ENCODE measurements around the gene ACADS.

ACADS gene, protein sequence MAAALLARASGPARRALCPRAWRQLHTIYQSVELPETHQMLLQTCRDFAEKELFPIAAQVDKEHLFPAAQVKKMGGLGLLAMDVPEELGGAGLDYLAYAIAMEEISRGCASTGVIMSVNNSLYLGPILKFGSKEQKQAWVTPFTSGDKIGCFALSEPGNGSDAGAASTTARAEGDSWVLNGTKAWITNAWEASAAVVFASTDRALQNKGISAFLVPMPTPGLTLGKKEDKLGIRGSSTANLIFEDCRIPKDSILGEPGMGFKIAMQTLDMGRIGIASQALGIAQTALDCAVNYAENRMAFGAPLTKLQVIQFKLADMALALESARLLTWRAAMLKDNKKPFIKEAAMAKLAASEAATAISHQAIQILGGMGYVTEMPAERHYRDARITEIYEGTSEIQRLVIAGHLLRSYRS

DNA sequence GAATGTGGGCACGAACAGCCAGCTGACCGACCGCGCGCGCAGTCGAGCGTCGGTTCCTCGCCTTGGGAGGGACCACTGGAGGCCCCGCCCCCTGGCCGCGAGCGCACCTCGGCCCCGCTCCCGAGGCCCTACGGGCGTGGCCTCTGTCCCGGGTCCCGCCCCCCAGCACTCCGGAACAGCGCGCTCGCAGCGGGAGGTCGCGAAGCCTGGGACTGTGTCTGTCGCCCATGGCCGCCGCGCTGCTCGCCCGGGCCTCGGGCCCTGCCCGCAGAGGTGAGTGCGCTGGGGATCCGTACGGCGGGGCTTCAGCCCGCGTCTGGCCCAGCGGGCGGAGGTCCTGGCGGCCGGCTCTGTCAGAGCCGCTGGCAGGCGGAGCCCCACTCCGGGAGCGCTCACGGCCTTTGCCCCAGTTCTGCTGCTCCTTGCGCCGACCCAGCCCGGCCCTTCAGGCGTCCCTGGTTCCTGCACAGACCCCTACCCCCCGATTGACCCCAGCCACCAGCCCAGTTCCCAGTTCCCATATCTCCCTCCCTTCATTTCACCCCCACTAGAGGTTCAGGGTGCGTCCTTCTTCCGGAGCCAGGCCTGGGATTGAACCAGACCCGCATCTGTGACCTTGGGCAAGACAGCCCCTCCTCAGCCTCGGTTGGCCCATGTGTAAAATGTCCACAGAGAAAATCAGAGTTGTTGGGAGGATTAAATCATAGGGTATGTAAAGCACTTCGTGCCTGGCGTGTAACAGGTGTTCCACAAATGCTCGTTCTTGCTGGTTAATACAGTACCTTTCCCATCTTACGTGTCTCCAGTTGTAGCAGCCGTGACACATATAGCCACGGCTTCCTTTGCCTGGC is at the start of gene ACADS:
Gene ACADS (plus strand): TSS at position 168 of the 851 bp plus-strand sequence. CDS start 60 bp downstream, at position 228.
- DNase-seq (ENCODE audit: low spot score), result peak; percentile 89

DNA sequence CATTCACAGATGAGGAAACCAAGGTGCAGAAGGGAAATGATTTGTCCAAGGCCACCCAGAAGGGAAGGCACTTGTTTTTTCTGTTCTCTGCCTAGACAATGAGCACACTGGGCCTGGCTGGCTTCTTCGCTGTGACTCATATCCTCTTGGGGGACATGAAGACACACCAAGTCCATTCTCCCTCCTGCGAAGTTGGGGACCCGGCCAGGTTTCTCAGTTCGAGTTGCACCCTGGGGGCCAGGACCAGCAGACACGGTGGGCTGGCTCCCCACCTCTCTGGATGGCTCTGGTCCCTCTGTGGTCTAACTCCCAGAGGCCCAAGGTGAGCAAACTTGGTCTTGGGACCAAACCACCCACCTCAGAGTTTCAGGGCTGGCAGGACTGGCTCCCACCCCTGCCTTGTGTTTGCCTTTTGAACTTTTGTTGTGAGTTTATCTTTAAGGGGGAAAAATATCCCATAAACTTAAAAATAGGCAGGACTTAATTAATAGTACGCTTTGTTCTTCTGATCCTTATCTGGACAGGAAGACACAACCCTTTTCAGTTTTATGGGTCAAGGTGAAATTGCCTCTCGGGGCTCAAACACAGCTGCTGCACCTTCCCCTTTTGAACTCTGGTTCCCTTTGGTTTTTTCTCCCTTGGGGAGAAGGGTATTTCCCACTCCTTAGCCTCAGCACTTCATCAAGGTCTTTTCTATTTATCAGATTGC is 47.7 kb upstream of the ACADS start:
- no peak for DNase-seq (ENCODE audit: low spot score)

DNA sequence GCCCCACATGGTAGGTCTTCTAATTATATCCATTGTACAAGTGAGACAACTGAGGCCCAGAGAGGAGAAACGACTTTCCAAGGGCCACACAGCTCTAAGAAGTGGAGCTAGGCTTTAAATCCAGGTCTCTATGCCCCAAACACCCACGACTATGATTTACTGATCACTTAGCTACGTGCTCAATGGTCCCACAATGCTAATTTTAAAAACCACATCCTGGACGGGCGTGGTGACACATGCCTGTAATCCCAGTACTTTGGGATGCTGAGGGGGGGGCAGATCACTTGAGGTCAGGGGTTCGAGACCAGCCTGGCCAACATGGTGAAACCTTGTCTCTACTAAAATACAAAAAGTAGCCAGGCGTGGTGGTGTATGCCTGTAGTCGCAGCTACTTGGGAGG is 47.1 kb upstream of the ACADS start:
- DNase-seq (ENCODE audit: low spot score), result no peak

DNA sequence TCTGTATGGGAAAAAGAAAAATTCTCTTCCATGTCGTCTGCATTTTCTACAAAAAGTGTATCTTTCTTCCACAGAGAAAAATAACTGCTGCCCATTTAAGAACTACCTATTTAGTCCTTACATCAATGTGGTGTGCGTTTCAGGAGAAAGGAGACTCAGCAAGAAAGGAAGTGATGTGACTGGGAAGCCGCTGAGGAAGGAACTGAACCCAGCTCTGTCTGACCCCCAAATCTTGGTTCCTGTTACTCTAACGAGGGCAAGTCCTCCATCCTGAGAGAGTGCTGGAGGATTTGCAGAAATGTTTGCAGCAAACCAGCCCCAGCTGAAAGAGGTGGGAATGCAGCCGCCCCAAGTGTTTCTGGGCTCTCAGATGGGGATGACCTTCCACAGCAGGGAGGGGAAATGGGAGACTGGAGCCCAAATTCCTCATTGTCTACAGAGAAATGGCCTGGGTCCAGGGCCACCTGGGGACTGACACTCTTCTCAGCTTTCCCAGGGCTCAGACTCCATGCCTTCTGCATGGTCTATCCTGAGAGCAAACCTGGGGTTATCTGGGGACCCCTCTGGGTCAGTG is 45.4 kb upstream of the ACADS start:
- DNase-seq (ENCODE audit: low spot score), result no peak

DNA sequence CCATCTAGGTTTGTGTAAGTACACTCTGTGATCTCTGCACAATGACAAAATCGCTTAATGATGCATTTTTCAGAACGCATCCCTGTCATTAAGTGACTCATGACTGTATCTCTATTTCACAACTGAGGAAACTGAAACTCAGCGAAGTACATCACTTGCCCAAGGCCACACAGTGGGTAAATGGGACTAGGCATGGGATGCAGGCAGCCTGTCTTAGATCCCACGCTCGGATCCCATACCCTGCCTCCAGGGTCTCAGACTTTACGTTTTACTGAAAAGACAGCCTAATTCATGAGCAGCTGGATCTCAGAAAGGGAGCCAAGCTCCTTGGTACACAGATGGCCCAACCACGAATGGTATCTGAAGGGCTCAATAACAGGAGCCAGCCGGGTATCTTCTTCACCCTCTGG is 41.1 kb upstream of the ACADS start:
- DNase-seq (ENCODE audit: low spot score), result no peak

DNA sequence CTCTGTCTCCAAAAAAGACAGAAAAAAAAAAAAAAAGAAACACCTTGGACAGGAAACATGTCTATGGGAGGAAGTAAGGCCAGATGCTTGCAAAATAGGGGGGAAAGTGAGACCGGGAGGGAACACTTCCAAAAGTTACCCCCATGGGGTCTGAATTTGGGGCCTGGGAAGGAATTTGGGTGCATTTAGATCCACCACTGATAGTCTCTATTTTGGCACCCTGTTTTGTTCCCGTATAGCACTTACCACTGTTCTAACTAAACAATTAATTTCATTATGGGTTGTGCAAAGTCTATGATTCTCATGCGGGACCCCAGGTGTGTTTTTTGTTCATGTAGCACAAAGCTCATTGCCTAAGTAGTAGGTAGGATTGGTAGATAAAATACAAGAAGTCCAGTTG is 40.1 kb upstream of the ACADS start:
- no peak for DNase-seq (ENCODE audit: low spot score)

DNA sequence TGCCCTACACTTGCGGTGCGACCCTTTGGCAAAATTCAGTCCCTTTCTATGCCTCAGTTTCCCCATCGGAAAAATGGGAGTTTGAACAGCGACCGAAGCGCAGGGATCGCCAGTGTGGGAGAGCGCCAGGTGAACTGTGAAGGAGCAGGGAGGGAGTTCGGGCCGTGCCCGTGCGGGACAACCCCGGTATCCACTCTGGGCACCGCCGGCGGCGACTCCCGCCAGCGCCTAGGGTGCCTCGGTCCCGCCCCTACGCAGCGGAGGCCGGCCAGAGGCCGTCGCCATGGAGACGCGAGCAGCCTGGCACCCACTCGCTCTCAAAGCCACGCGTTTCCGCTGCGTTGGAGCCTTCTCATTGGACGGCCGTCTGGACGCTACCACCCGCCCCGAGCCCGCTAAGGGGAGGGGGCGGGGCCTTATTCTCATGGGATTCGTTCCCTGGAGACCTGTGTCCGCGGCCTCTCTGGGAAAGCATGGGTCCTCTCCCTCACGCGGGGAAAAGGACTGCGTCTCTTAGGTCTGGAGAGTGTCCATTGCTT is 39.4 kb upstream of the ACADS start:
- DNase-seq (ENCODE audit: low spot score), result peak; percentile 81

DNA sequence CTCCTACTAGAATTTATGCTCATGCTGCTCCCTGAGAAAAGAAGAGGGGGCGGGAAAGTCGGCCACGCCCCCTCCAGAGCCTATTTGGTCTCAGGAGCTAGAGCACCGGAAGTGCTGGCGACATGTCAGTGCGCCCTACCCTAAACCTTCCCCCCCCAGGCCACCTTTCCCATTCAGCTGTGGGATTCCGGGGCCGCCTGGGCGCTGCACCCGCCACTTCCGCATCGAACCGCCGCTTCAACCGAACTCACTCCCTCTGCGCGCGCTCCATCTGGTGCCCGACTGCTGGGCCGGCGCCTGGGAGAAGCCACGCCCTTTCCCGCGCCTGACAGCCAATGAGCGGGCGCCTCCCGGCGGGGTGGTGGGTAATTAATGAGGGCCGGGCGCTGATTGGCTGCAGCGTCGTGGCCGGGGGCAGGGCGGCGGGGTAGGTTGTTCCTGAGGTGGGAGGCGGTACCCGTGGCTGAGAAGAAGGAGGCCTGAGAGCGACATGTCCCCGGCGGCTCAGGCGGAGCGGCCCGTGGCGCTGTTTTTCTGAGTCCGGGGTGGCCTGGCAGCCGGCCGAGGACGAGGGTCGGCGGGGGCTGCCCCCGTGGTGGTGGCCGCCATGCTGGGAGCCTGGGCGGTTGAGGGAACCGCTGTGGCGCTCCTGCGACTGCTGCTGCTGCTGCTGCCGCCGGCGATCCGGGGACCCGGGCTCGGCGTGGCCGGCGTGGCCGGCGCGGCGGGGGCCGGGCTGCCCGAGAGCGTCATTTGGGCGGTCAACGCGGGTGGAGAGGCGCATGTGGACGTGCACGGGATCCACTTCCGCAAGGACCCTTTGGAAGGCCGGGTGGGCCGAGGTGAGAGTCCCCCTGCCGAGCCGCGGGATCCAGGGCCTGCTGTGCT is 38.7 kb upstream of the ACADS start, which contains the start of gene MLEC:
Gene MLEC (plus strand): TSS at position 460 of the 888 bp plus-strand sequence. CDS start 148 bp downstream, at position 608.
- DNase-seq (ENCODE audit: low spot score), result peak; percentile 98

DNA sequence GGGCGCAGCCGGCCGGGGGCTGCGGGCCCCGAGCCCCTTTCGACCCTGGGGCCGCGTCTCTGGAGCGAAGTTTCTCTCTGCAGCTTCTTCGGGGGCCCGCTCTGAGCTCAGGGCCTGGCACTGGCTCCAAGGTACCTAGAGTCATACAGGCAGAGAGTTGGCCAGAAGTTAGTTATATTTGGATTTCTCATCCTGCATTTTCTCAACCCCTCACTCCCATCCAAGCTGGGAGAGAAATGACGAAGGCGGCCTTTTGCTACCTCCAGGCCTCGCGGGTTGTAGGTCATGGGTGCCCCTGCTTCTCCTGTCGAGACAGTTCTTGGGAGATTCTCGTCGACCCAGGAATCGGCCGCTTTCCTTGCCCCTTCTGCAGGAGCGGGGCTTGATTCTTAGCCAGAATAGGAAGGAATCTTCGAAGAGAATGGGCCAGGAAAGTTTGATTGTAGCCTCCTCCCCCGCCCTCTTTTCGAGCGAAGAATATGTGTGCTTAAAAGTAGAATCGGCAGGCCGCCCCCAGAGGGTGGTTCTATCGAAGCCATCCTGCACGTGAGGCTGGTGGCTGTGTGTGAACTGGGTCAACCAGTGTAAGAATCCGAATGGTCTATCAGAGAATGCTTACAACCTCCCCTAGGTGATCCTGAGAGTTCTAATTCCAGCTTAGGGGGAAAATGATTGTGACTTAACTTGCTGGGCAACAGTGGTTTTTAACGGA is 37.9 kb upstream of the ACADS start:
- no peak for DNase-seq (ENCODE audit: low spot score)

DNA sequence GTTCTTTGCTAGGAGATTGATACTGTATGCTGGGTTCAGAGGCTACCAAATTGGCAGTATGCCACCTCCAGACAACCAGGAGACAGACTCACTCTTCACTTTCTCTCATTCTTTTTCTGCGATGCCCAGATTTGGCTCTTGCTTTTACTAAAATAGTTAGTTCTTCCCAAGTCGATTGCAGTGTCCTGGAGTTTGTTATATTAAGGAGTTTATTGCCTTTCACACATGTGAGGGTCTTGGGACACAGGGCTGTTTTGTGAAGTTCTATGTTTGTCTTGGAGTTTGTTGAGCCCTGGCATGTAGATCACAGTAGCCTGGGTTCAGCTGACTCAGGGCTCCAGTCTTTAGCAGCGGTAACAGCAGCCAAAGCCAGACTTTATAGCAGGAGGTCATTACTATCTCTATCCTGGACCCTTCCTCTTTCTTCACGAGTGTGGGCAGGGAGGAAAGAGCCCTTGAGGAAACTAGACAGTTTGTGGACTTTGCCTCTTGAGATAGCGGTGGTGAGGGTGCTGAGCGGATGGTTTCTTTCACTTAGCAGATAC is 37.0 kb upstream of the ACADS start:
- DNase-seq (ENCODE audit: low spot score), result no peak

DNA sequence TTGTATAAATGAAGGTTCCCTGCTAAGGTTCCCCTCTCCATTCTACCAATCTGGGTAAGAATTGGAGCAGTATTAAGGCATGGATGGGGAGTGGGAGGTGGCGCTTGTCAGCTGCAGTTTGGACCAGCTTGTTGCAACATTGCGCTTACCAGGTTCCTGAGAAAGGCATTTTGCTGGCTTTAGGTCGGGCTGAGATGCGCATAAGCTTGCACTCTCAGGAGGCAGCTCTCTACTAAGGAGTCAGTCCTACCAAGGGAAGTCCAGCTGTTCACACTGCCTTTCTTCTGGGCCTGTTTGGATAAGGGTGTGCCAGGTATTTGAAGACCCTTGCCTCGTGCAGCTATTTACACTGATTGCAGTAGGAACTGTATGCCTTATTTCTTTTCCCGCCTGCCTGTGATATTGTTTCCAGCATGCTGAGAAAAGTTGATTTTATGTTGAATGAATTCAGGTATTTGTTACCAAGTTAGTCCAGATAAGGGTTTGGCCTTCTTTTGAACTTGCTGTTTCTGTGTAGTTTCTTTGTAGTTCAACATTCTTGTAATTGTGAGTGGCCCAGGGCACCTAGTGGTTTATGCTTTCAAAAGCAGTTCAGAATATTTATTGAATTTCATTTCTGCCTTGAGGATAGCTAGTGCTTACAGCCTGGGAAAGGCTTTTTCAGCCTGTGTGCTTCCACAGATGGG is 36.1 kb upstream of the ACADS start:
- no peak for DNase-seq (ENCODE audit: low spot score)

DNA sequence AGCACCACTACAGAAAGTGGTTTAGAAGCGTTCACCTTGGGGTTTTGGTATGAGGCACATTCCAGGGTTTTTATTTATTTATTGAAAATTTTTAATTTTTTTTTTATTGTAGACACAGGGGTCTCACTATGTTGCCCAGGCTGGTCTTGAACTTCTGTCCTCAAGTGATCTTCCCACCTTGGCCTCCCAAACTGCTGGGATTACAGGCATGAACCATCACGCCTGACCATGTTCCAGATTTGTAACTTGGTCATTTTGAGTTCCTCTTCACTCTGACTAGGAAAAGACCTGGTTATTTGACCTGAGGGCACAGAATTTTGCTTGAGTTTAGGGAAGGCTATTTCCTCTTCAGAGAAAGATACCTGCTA is 35.6 kb upstream of the ACADS start:
- no peak for DNase-seq (ENCODE audit: low spot score)

DNA sequence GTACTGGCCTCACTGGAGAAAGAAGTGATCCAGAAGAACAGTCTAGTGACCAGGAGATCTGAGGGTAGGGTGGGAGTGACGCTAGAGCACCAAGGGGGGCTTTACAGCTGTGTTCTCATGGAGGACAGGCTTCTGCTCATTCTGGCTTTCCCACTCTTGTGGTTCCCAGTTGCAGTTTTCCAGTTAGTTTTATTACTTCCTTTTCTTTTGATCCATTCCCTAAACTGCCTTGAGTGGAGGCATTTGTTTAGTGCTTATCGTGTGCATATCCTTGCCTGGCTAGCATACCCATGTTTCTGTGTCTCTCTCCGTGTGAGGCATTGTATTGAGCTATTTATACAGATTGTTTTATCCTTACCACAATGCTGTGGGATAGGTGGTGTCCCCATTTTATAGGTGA is 34.6 kb upstream of the ACADS start:
- no peak for DNase-seq (ENCODE audit: low spot score)

DNA sequence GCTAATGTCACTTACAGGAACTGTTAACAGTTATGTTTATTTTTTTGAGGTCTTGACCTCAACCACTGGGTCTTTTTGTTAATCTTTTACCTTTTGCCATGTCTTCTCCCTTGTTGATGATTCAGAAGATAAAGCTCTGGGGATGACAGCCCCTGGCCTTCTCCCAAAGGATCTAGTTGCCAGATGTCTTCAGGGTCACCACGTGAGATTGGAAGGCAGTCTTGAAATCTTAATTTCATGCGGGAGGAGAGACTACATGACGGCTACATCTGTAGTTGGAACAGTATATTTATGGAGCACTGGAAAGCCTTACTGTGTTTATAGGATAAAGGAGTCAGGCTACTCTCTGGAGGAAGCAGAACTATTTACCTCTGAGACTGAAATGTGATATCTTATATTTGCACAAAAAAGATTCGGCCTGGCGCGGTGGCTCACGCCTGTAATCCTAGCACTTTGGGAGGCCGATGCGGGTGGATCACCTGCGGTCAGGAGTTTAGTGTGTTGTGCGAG is 33.0 kb upstream of the ACADS start:
- no peak for DNase-seq (ENCODE audit: low spot score)

DNA sequence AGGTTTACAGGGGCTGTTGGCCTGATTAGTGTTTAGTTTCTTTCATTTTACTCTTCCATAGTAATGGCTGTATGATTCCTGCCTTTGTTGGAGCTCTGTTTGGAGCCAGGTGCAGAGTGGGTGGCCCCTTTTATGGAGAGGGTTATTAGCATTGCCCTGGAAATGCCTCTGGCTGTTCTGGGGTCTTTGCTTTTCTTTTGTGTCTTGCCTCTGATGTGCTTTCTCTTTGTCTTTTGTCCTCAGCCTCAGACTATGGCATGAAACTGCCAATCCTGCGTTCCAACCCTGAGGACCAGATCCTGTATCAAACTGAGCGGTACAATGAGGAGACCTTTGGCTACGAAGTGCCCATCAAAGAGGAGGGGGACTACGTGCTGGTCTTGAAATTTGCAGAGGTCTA is 31.8 kb upstream of the ACADS start:
- DNase-seq (ENCODE audit: low spot score), result no peak

DNA sequence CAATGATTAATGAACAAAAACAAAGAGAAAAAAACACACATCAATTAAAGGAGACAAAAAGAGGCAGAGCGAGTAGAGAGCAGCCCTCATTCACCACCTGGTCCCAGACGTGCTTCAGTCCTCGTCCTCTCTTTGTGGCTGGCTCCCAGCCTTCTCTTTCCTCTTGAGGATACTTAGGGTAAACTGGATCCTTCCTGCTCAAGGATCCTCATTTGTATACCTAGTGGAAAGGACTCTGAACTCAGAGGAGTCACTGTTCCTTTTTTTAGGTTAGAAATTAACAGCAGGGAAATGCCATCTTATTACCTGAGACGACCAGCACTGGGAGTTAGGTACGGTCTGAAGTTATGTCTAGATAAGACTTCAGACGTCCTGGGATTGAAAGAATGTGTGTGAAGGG is 29.0 kb upstream of the ACADS start:
- DNase-seq (ENCODE audit: low spot score), result no peak

DNA sequence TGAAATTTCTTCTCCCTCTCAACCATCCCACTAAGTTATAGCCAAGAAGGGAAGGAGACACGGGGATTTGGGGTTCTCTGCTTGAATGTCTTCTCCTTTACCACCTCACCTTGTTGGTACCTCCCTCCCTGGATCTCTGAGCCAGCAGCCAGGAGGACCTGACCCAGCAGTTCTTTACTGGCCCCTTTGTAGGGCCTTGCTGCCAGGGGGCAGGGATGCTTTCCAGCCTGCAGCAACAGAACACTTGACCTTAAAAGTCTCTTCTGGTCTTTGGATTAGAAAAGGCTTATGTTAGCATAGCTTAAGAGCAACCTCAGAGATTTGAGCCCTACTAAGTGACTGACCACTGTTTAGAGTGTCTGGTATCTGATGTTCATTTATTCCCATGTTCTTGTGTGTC is 28.3 kb upstream of the ACADS start:
- DNase-seq (ENCODE audit: low spot score), result no peak

DNA sequence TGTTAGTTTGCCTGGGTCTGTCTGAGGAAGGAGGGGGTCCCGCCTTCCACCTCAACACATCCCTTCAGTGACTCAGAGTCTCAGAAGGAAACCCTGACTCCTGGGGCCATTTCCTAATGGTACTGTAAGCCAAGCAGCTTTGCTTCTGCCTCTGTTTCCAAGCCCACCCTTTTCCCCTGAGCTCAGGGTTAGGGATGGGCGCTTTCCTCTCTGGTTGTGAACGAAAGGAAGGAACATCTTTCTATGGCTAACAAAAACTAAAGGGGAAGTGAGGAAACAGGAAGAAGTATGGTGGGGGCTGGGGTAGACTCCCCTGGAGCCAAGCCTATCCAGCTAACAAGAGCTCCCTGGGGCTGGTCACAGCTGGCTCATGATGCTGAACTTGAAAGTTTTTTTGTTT is 27.0 kb upstream of the ACADS start:
- DNase-seq (ENCODE audit: low spot score), result no peak

DNA sequence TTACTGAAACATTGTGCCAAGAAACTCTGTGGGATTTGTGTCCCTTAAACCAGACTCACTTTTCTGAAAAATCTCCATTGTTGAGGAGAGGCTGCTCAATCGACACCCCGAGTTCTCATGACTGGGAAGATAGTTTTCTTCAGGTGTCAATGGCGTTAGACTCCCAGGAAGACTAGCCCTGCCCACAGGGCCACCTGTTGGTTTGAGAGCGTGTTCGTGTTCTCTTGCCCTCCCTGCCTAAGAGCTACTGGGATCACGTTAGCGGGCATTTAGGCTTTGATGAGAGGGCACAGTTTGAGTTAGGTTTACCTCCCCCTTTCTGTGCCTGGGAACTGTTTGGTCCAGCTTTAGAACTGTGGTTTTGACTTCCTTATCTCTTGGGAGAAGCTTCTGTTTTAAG is 26.1 kb upstream of the ACADS start:
- DNase-seq (ENCODE audit: low spot score), result no peak
